SIG-M5 (cell line): ENCODE results near the gene OAT.
"Not testable (repeated sequence)": the region's sequence is repeated elsewhere in the genome, so short reads cannot be mapped to it uniquely, and the experiment has no call there.

Source experiments
- DNase-seq: peaks from one replicate; lab custom pipeline; 2025; lab: John Stamatoyannopoulos, UW

Gene OAT

GRCh38 chr10:124378881-124379471, 39.7 kb downstream of the OAT start:
- no peak for DNase-seq

GRCh38 chr10:124378271-124378670, 40.5 kb downstream of the OAT start:
- no peak for DNase-seq

- DNase-seq = no peak
Measured at GRCh38 chr10:124377101-124377500, 41.6 kb downstream of the OAT start.

GRCh38 chr10:124376411-124376810, 42.3 kb downstream of the OAT start:
- DNase-seq = no peak

- DNase-seq = no peak
Measured at GRCh38 chr10:124375691-124376090, 43.0 kb downstream of the OAT start.

- no peak for DNase-seq
Measured at GRCh38 chr10:124375353-124375614, 43.4 kb downstream of the OAT start.

- no peak for DNase-seq
Measured at GRCh38 chr10:124374535-124375352, 44.0 kb downstream of the OAT start.

GRCh38 chr10:124372899-124373298, 45.8 kb downstream of the OAT start:
- DNase-seq = no peak

GRCh38 chr10:124370426-124370825, 48.3 kb downstream of the OAT start:
- no peak for DNase-seq

GRCh38 chr10:124369986-124370385, 48.7 kb downstream of the OAT start:
- no peak for DNase-seq

- DNase-seq = not testable (repeated sequence)
Measured at GRCh38 chr10:124369533-124369932, 49.2 kb downstream of the OAT start.

GRCh38 chr10:124369066-124369465, 49.7 kb downstream of the OAT start:
- no peak for DNase-seq

- DNase-seq = no peak
Measured at GRCh38 chr10:124367936-124368335, 50.8 kb downstream of the OAT start.

- DNase-seq = no peak
Measured at GRCh38 chr10:124367414-124367813, 51.3 kb downstream of the OAT start.

- DNase-seq = no peak
Measured at GRCh38 chr10:124366825-124367224, 51.9 kb downstream of the OAT start.

- no peak for DNase-seq
Measured at GRCh38 chr10:124366343-124366742, 52.4 kb downstream of the OAT start.

- no peak for DNase-seq
Measured at GRCh38 chr10:124364674-124365073, 54.0 kb downstream of the OAT start.

GRCh38 chr10:124362568-124362967, 56.2 kb downstream of the OAT start:
- no peak for DNase-seq

GRCh38 chr10:124359336-124359832, 59.3 kb downstream of the OAT start:
- DNase-seq = no peak

GRCh38 chr10:124357561-124357885, 61.2 kb downstream of the OAT start:
- DNase-seq = no peak

- no peak for DNase-seq
Measured at GRCh38 chr10:124356701-124357560, 61.8 kb downstream of the OAT start.

GRCh38 chr10:124354411-124355382, 64.0 kb downstream of the OAT start:
- DNase-seq = no peak
